Psoas muscle (tissue), 8 donors: ENCODE data around the gene CHRNB1. TPM values are rescaled to one million over a fixed set of nuclear protein-coding genes. Genes with fewer than 3 reads are reported as not detected.

Experiments
- ATAC-seq, 4 donors: fragments of 200-7000 bp; cut with Tn5 transposase; one replicate each; pipeline ENCODE4 v1.9.1; 2020; ENCODE audit warnings: moderate library complexity in 3 of 4, mild to moderate bottlenecking in 2 of 4
- DNase-seq, 2 donors: peaks; one replicate each; pipeline ENCODE4 v3.0.0-alpha.2; 2020
- H3K27ac ChIP-seq: fragments of 200-600 bp; one replicate; pipeline ENCODE4 v1.8.0; 2022
- H3K27me3 ChIP-seq, 3 donors: fragments of 200-600 bp in 1 of 3; one replicate each; pipeline versions ENCODE4 v1.6.1 to v1.8.0; 2013 to 2022; ENCODE audit warnings: low read length in 2 of 3, mild to moderate bottlenecking in 2 of 3, moderate library complexity in 1 of 3; ENCODE audit not compliant: insufficient read depth in 3 of 3
- H3K36me3 ChIP-seq, 2 donors: fragments of 200-600 bp in 1 of 2; one replicate each; pipeline versions ENCODE4 v1.6.1 to v1.8.0; 2013 to 2022; ENCODE audit warnings: low read depth in 1 of 2, mild to moderate bottlenecking in 1 of 2, moderate library complexity in 1 of 2; ENCODE audit not compliant: insufficient read depth in 1 of 2
- H3K4me1 ChIP-seq: fragments of 200-600 bp; one replicate; pipeline ENCODE4 v1.8.0; 2022
- H3K4me3 ChIP-seq: fragments of 200-600 bp; one replicate; pipeline ENCODE4 v1.8.0; 2022; ENCODE audit warnings: mild to moderate bottlenecking
- H3K9me3 ChIP-seq: fragments of 200-600 bp; one replicate; pipeline ENCODE4 v1.8.0; 2022
- CTCF ChIP-seq: fragments of 200-600 bp; IDR thresholded peaks from one replicate; pipeline ENCODE4 v1.8.0; 2022; ENCODE audit warnings: antibody characterized with exemption
- WGBS, 3 donors: extraction: QIAGEN DNeasy Blood & Tissue Kit; methylation state at CpG; one replicate each; pipeline versions ENCODE4 v1.1.6 to v1.1.7; 2013; 5-methylcytosine and 5-hydroxymethylcytosine counted together
- intact Hi-C, 2 donors: fragments of 100-400 bp; cut with DNase I; formaldehyde crosslinking; loops; one replicate each; pipeline versions ENCODE4 v1.11.0 to v1.14.2; 2022
- polyA plus RNA-seq, 3 donors: library from polyadenylated mRNA; stranded (reverse); fragments of 200-250 nt; gene quantifications; one replicate each; pipeline ENCODE4 v1.2.3, GENCODE V29; 2013
- total RNA-seq, 4 donors: library from RNA; stranded (reverse); fragmentation: NEBNext Ultra II Directional in 2 of 4; extraction: Animal tissue kit (Norgen Biotek cat#: 25700) in 2 of 4; gene quantifications; one replicate each; pipeline versions ENCODE4 v1.2.1 to v1.2.4, GENCODE V29; 2021 to 2023
- donor health status: healthy with polysubstance abuse.
- donor health status: DM: no; HTN: no; CAD: no; lungs with moderate emphysema.
- donor health status: Bipolar disorder and iron deficiency.
- donor health status: healthy.
- donor health status: DM: yes; HTN: yes; CAD: no.
- donor health status: DM: no; HTN: no; CAD: no.
- donor health status: DM: no; HTN: no; CAD: no.
- donor health status: DM: yes; HTN: yes; CAD: no.

The CHRNB1 gene
- total and polyA plus RNA-seq, 7 donors, result 73.0 to 190 (median 118) TPM

DNA sequence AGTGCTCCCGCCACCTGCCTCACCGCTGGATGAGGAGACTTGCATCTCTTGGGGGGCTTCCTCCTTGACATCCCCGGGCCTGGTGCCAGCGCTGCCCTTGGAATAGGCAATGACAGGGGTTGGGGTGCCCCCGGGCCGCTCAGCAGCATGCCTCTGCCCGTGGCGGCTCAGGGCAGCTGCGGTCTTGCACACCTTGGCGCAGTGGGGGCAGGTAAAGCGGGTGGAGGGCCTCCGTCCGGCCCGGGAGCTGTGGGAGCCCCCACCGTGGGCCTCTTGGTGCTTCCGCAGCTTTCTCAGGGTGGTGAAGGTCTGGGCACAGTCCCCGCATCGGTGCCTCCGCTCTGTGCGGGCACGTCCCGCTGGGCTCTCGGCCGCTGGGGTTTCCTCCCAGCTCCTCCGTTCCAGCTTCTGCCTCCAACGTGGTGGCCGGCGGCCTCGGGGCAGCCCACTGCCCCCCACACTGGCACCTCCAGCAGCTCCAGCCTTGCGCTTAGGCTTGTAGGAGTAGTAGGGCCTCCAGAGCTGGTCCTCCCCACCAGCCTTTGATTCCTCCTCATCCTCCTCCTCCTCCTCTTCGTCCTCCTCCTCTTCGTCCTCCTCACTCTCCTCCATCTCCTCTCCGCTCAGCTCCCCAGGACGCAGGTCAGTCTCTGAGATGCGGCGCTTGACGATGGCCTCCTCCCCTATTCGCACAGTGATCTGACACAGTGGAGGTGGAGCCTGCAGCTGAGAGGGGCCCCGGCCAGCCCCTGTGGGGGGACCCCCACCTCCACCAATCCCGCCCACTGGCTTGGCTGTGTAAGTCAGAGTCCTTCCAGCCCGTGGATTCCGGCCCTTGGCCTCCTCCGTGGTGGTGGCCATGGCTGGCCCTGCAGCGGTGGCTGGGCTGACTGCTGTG lies 17.9 kb downstream of the CHRNB1 start:
- ATAC-seq, result no peak
- no peak for TF ChIP-seq CTCF
- WGBS, 3 donors, result 89 to 91% (median 89%) methylated on average over 42 to 44 of the region's 44 CpGs
- Histone ChIP-seq H3K27ac (no peak overlapping the region), H3K9me3 (no peaks in the 10 kb centered on the region), H3K4me3 (no peak overlapping the region), H3K4me1 (peaks cover 17% of the 10 kb centered on the region), H3K27me3 (no peaks in the 10 kb centered on the region), H3K36me3 (peaks cover 0 to 57% of the 10 kb centered on the region in 2 donors)
- DNase-seq, result no peak
- intact Hi-C loops, result no loop called here

DNA sequence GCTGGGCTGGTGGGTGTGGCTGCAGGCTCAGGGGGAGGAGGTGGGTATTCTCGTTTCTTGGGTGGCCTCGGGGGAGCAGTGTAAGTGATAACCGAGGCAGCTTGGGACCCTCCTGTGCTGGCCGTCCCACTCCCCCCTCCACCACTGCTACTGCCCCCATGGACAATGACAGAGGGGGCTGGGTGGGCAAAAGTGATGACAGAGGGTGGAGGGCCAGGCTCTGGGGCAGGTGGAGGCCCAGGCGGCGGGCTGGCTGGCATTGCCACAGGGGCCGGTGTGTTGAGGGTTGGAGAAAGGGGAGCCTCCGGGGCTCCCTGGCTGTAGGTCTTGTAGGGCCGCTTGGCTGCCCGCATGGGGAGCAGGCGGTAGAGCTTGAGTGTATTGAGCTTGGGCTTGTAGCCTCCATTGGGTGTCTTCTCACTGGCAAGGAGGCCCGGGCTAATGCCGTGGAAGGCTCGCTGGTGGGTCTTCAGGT lies 18.5 kb downstream of the CHRNB1 start:
- no peak for TF ChIP-seq CTCF
- Histone ChIP-seq H3K9me3 (no peaks in the 10 kb centered on the region), H3K4me3 (no peak overlapping the region), H3K36me3 (peaks cover 0 to 52% of the 10 kb centered on the region in 2 donors), H3K27ac (no peak overlapping the region), H3K27me3 (no peaks in the 10 kb centered on the region), H3K4me1 (peaks cover 17% of the 10 kb centered on the region)
- ATAC-seq (no peak), DNase-seq (no peak)
- WGBS, 3 donors, result 83 to 88% (median 87%) methylated on average over 14 of the region's 14 CpGs
- intact Hi-C loops, result no loop called here

- ATAC-seq, result no peak
- no peak for DNase-seq
- no peaks in the 10 kb centered on the region for H3K27me3 ChIP-seq
- 88 to 94% (median 94%) methylated on average over 9 of the region's 9 CpGs for WGBS, 3 donors
- H3K9me3 ChIP-seq, result no peaks in the 10 kb centered on the region
- peaks cover 0 to 47% of the 10 kb centered on the region in 2 donors for H3K36me3 ChIP-seq
- no peak for TF ChIP-seq CTCF
- peaks cover 17% of the 10 kb centered on the region for H3K4me1 ChIP-seq
- intact Hi-C loops, result no loop called here
- H3K4me3 ChIP-seq, result no peak overlapping the region
- H3K27ac ChIP-seq, result no peak overlapping the region
Observed at GRCh38 chr17:7464081-7464480, 19.2 kb downstream of the CHRNB1 start.

GRCh38 chr17:7465597-7466275 lies 20.9 kb downstream of the CHRNB1 start:
- H3K36me3 ChIP-seq, result peaks cover 0 to 47% of the 10 kb centered on the region in 2 donors
- H3K27me3 ChIP-seq, result no peaks in the 10 kb centered on the region
- 84 to 88% (median 87%) methylated on average over 32 to 33 of the region's 33 CpGs for WGBS, 3 donors

More at GRCh38 chr17:7465597-7466275, 20.9 kb downstream of the CHRNB1 start:
- intact Hi-C loops, result no loop called here
- DNase-seq (no peak), ATAC-seq (peak in 2 of 4 donors; percentile 1 to 3)
- Histone ChIP-seq H3K27ac (peak overlapping the region; percentile 66), H3K4me3 (no peak overlapping the region), H3K9me3 (no peaks in the 10 kb centered on the region), H3K4me1 (peaks cover 24% of the 10 kb centered on the region)
- no peak for TF ChIP-seq CTCF
